ENCODE data around the gene ZNF25.

The ZNF25 gene

DNA sequence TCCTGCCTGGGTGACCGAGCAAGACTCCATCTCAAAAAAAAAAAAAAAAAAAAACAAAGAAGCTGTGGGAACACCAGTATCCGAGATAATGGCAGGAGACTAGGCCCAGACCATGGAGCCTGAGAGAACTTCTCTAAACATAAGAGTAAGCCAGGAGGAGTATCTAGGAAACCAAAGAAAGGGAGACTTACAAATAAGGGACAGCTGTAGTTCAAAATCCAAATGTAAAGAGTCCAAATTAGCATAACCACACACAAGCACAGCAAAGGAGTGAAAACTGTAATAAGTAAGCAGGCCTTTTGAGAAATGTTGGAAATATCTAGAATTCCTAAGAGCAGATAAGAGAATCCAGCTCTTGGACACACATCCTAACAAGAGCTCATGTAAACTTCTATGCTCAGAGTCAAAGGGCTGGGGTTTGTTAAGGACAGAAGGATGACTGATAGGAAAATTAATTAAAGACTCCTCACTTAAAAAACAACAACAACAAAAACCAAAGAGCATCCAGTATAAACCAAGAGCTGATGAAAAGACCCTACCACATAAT, 15.8 kb downstream of the ZNF25 start:
- no peaks in the 10 kb centered on the region for H3K36me3 ChIP-seq (ENCODE audit: insufficient read depth)
- no peak overlapping the region for H3K9ac ChIP-seq
- no peaks in the 10 kb centered on the region for H3K79me2 ChIP-seq (ENCODE audit: insufficient read depth, low read depth)
- no peak overlapping the region for H3K4me3 ChIP-seq (IDR thresholded peaks at IDR 0.05; ENCODE audit: insufficient read depth, low read depth, low read length)
- H3K4me1 ChIP-seq (ENCODE audit: low read depth, poor library complexity, severe bottlenecking): no peaks in the 10 kb centered on the region
- H4K20me1 ChIP-seq (ENCODE audit: insufficient read depth): no peaks in the 10 kb centered on the region
- H2AFZ ChIP-seq (ENCODE audit: low read depth): no peak overlapping the region
- no peak overlapping the region for H3K4me2 ChIP-seq
- no peak overlapping the region for H3K27ac ChIP-seq
- H3K27me3 ChIP-seq (ENCODE audit: insufficient read depth, low read depth): no peaks in the 10 kb centered on the region
- TF ChIP-seq, protein P1, sequence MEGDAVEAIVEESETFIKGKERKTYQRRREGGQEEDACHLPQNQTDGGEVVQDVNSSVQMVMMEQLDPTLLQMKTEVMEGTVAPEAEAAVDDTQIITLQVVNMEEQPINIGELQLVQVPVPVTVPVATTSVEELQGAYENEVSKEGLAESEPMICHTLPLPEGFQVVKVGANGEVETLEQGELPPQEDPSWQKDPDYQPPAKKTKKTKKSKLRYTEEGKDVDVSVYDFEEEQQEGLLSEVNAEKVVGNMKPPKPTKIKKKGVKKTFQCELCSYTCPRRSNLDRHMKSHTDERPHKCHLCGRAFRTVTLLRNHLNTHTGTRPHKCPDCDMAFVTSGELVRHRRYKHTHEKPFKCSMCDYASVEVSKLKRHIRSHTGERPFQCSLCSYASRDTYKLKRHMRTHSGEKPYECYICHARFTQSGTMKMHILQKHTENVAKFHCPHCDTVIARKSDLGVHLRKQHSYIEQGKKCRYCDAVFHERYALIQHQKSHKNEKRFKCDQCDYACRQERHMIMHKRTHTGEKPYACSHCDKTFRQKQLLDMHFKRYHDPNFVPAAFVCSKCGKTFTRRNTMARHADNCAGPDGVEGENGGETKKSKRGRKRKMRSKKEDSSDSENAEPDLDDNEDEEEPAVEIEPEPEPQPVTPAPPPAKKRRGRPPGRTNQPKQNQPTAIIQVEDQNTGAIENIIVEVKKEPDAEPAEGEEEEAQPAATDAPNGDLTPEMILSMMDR (conservative IDR thresholded peaks at IDR 0.05; ENCODE audit: low read depth, low read length): no peak

DNA sequence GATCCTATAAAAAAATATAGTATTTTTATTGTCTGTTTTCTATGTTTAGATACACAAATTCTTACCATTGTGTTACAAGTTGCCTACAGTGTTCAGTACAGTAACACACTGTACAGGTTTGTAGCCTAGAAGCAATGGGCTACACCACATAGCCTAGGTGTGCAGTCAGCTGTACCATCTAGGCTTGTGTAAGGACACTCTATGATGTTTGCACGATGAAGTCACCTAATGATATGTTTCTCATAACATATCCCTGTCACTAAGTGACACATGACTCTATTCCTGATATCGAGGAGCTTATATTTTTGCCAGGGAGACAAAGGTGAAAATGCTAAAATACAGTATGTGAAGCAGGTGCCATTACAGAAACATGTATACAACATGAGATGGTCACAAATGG, 18.6 kb downstream of the ZNF25 start:
- H3K27ac ChIP-seq: no peak overlapping the region
- H3K27me3 ChIP-seq (ENCODE audit: insufficient read depth, low read depth): no peaks in the 10 kb centered on the region
- no peak overlapping the region for H3K4me2 ChIP-seq
- no peaks in the 10 kb centered on the region for H3K79me2 ChIP-seq (ENCODE audit: insufficient read depth, low read depth)
- no peak overlapping the region for H3K4me3 ChIP-seq (IDR thresholded peaks at IDR 0.05; ENCODE audit: insufficient read depth, low read depth, low read length)
- TF ChIP-seq, protein P1 (conservative IDR thresholded peaks at IDR 0.05; ENCODE audit: low read depth, low read length): no peak
- H3K4me1 ChIP-seq (ENCODE audit: low read depth, poor library complexity, severe bottlenecking): no peaks in the 10 kb centered on the region
- no peak overlapping the region for H2AFZ ChIP-seq (ENCODE audit: low read depth)
- H3K9ac ChIP-seq: no peak overlapping the region
- no peaks in the 10 kb centered on the region for H3K36me3 ChIP-seq (ENCODE audit: insufficient read depth)
- H4K20me1 ChIP-seq (ENCODE audit: insufficient read depth): no peaks in the 10 kb centered on the region

DNA sequence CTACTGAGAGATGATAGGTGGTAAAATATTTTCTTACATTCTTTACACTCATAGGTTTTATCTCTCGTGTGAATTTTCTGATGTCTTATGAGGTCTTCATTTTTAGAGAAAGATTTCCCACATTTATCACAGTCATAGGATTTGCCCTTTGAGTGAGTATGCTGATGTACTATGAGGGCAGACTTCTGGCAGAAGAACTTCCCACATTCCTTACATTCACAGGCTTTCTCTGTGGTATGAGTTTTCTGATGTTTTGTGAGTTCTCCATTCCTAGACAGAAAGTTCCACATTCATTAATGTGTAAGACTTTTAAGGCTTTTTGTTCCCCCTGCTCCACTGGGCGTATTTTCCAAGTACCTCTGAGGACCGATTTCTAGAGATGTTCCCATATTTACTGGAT, 23.5 kb downstream of the ZNF25 start:
- TF ChIP-seq, protein P1 (conservative IDR thresholded peaks at IDR 0.05; ENCODE audit: low read depth, low read length): no peak
- Histone ChIP-seq H3K9ac (no peak overlapping the region), H3K4me1 (ENCODE audit: low read depth, poor library complexity, severe bottlenecking) (no peaks in the 10 kb centered on the region), H3K27ac (no peak overlapping the region), H2AFZ (ENCODE audit: low read depth) (no peak overlapping the region), H3K79me2 (ENCODE audit: insufficient read depth, low read depth) (no peaks in the 10 kb centered on the region), H3K27me3 (ENCODE audit: insufficient read depth, low read depth) (no peaks in the 10 kb centered on the region), H3K36me3 (ENCODE audit: insufficient read depth) (no peaks in the 10 kb centered on the region), H4K20me1 (ENCODE audit: insufficient read depth) (no peaks in the 10 kb centered on the region), H3K4me3 (IDR thresholded peaks at IDR 0.05; ENCODE audit: insufficient read depth, low read depth, low read length) (no peak overlapping the region), H3K4me2 (no peak overlapping the region)

DNA sequence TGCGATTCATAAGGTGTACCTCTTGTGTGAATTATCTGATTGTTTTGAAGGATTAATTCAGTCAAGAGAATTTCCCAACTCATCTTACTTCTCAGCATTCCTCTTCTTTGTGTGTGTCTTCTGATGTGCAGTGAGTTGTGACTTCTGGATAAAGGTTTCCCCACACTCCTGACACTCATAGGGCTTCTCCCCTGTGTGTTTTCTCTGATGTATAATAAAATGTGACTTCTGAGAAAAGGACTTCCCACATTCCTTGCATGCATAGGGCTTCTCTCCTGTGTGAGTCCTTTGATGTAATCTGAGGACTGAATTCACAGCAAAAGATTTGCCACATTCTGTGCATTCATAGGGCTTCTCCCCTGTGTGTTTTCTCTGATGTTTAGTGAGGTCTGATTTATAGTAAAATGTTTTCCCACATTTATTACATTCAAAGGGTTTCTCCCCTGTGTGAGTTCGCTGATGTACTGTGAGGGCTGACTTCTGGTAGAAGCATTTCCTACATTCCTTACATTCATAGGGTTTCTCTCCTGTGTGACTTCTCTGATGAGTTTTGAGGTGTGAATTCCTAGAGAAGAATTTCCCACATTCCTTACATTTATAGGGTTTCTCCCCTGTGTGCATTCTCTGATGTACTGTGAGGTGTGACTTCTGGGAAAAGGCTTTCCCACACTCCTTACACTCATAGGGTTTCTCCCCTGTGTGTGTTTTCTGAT, 24.2 kb downstream of the ZNF25 start:
- no peak overlapping the region for H3K4me3 ChIP-seq (IDR thresholded peaks at IDR 0.05; ENCODE audit: insufficient read depth, low read depth, low read length)
- H4K20me1 ChIP-seq (ENCODE audit: insufficient read depth): no peaks in the 10 kb centered on the region
- no peaks in the 10 kb centered on the region for H3K4me1 ChIP-seq (ENCODE audit: low read depth, poor library complexity, severe bottlenecking)
- no peak overlapping the region for H3K9ac ChIP-seq
- H3K27ac ChIP-seq: no peak overlapping the region
- no peaks in the 10 kb centered on the region for H3K79me2 ChIP-seq (ENCODE audit: insufficient read depth, low read depth)
- H3K27me3 ChIP-seq (ENCODE audit: insufficient read depth, low read depth): no peaks in the 10 kb centered on the region
- H3K36me3 ChIP-seq (ENCODE audit: insufficient read depth): no peaks in the 10 kb centered on the region
- TF ChIP-seq, protein P1 (conservative IDR thresholded peaks at IDR 0.05; ENCODE audit: low read depth, low read length): no peak
- no peak overlapping the region for H2AFZ ChIP-seq (ENCODE audit: low read depth)
- no peak overlapping the region for H3K4me2 ChIP-seq
